Lower leg skin (tissue), 3 donors: Measurements from ENCODE around the gene LYPD4.

ENCODE experiments used
- CTCF ChIP-seq, 3 donors: fragments of 450-650 bp; IDR thresholded peaks; one replicate each; pipeline ENCODE4 v1.5.1; 2016; ENCODE audit warnings: antibody characterized with exemption in 3 of 3, mild to moderate bottlenecking in 3 of 3, moderate library complexity in 2 of 3
- POLR2A ChIP-seq, 2 donors: fragments of 450-650 bp; IDR thresholded peaks; one replicate each; pipeline ENCODE4 v1.6.1; 2016 to 2017; ENCODE audit warnings: antibody characterized with exemption in 2 of 2, mild to moderate bottlenecking in 1 of 2, moderate library complexity in 1 of 2

- TF ChIP-seq CTCF (IDR thresholded peaks at IDR 0.05) (no peak), POLR2A (IDR thresholded peaks at IDR 0.05) (no peak)
Measured at GRCh38 chr19:41811981-41812380, 32.5 kb downstream of the LYPD4 start.
